Measurements from ENCODE around the gene QSOX2.

QSOX2 gene

GRCh38 chr9:136175616-136176197, 69.9 kb downstream of the QSOX2 start:
- Histone ChIP-seq H3K36me3 (ENCODE audit: insufficient read depth, low read length) (no peaks in the 10 kb centered on the region), H3K9me3 (ENCODE audit: low read length) (no peaks in the 10 kb centered on the region), H3K9ac (ENCODE audit: low read length) (no peak overlapping the region), H3K4me3 (ENCODE audit: low read depth, low read length, poor library complexity, severe bottlenecking) (no peak overlapping the region), H3F3A (ENCODE audit: insufficient read depth, low read length) (no peaks in the 10 kb centered on the region), H3K27me3 (ENCODE audit: insufficient read depth, low read length) (0 out of 2 replicates have a peak, but pooled peaks cover 3% of the 10 kb centered on the region), H3K9me2 (ENCODE audit: low read depth, low read length) (no peaks in the 10 kb centered on the region), H3K4me2 (ENCODE audit: low read length) (no peak overlapping the region), H3K79me2 (ENCODE audit: insufficient read depth, low read length) (no peaks in the 10 kb centered on the region), H2AFZ (ENCODE audit: low read length) (no peak overlapping the region), H3K27ac (ENCODE audit: low read depth, low read length, poor library complexity, severe bottlenecking) (no peak overlapping the region), H4K20me1 (ENCODE audit: insufficient read depth, low read length) (no peaks in the 10 kb centered on the region), H3K4me1 (ENCODE audit: insufficient read depth, low read length, severe bottlenecking) (no peaks in the 10 kb centered on the region)
- no peak for TF ChIP-seq EZH2 (IDR thresholded peaks at IDR 0.05; ENCODE audit: borderline replicate concordance, low read length)
- TF ChIP-seq, protein P1, sequence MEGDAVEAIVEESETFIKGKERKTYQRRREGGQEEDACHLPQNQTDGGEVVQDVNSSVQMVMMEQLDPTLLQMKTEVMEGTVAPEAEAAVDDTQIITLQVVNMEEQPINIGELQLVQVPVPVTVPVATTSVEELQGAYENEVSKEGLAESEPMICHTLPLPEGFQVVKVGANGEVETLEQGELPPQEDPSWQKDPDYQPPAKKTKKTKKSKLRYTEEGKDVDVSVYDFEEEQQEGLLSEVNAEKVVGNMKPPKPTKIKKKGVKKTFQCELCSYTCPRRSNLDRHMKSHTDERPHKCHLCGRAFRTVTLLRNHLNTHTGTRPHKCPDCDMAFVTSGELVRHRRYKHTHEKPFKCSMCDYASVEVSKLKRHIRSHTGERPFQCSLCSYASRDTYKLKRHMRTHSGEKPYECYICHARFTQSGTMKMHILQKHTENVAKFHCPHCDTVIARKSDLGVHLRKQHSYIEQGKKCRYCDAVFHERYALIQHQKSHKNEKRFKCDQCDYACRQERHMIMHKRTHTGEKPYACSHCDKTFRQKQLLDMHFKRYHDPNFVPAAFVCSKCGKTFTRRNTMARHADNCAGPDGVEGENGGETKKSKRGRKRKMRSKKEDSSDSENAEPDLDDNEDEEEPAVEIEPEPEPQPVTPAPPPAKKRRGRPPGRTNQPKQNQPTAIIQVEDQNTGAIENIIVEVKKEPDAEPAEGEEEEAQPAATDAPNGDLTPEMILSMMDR (IDR thresholded peaks at IDR 0.05; ENCODE audit: low read length), result no peak

- Histone ChIP-seq H3K27ac (ENCODE audit: low read depth, low read length, poor library complexity, severe bottlenecking) (no peak overlapping the region), H3K4me2 (ENCODE audit: low read length) (no peak overlapping the region), H3K27me3 (ENCODE audit: insufficient read depth, low read length) (0 out of 2 replicates have a peak, but pooled peaks cover 4% of the 10 kb centered on the region), H3K36me3 (ENCODE audit: insufficient read depth, low read length) (no peaks in the 10 kb centered on the region), H3K79me2 (ENCODE audit: insufficient read depth, low read length) (no peaks in the 10 kb centered on the region), H3K9me2 (ENCODE audit: low read depth, low read length) (no peaks in the 10 kb centered on the region), H3K9me3 (ENCODE audit: low read length) (no peaks in the 10 kb centered on the region), H4K20me1 (ENCODE audit: insufficient read depth, low read length) (no peaks in the 10 kb centered on the region), H2AFZ (ENCODE audit: low read length) (no peak overlapping the region), H3K4me1 (ENCODE audit: insufficient read depth, low read length, severe bottlenecking) (no peaks in the 10 kb centered on the region), H3K9ac (ENCODE audit: low read length) (no peak overlapping the region), H3F3A (ENCODE audit: insufficient read depth, low read length) (no peaks in the 10 kb centered on the region), H3K4me3 (ENCODE audit: low read depth, low read length, poor library complexity, severe bottlenecking) (no peak overlapping the region)
- TF ChIP-seq, protein P1 (IDR thresholded peaks at IDR 0.05; ENCODE audit: low read length), result no peak
- TF ChIP-seq EZH2 (IDR thresholded peaks at IDR 0.05; ENCODE audit: borderline replicate concordance, low read length), result no peak
These were observed 70.6 kb downstream of the QSOX2 start for GRCh38 chr9:136174779-136175615.

- TF ChIP-seq, protein P1 (IDR thresholded peaks at IDR 0.05; ENCODE audit: low read length), result no peak
- no peak for TF ChIP-seq EZH2 (IDR thresholded peaks at IDR 0.05; ENCODE audit: borderline replicate concordance, low read length)
- H3K27ac ChIP-seq (ENCODE audit: low read depth, low read length, poor library complexity, severe bottlenecking), result no peak overlapping the region
- H3K9me2 ChIP-seq (ENCODE audit: low read depth, low read length), result no peaks in the 10 kb centered on the region
These were observed 71.8 kb downstream of the QSOX2 start for GRCh38 chr9:136173648-136174290.

More at GRCh38 chr9:136173648-136174290, 71.8 kb downstream of the QSOX2 start:
- Histone ChIP-seq H3F3A (ENCODE audit: insufficient read depth, low read length) (no peaks in the 10 kb centered on the region), H4K20me1 (ENCODE audit: insufficient read depth, low read length) (no peaks in the 10 kb centered on the region), H2AFZ (ENCODE audit: low read length) (no peak overlapping the region), H3K36me3 (ENCODE audit: insufficient read depth, low read length) (no peaks in the 10 kb centered on the region), H3K27me3 (ENCODE audit: insufficient read depth, low read length) (0 out of 2 replicates have a peak, but pooled peaks cover 4% of the 10 kb centered on the region), H3K9ac (ENCODE audit: low read length) (no peak overlapping the region), H3K9me3 (ENCODE audit: low read length) (no peaks in the 10 kb centered on the region), H3K4me2 (ENCODE audit: low read length) (no peak overlapping the region), H3K4me3 (ENCODE audit: low read depth, low read length, poor library complexity, severe bottlenecking) (no peak overlapping the region), H3K79me2 (ENCODE audit: insufficient read depth, low read length) (no peaks in the 10 kb centered on the region), H3K4me1 (ENCODE audit: insufficient read depth, low read length, severe bottlenecking) (no peaks in the 10 kb centered on the region)
